ENCODE results near the gene PRKCA. TPM values are rescaled to one million over a fixed set of nuclear protein-coding genes. Genes with fewer than 3 reads are reported as not detected.

The PRKCA gene
- total RNA-seq, 3 donors from 2014 or later (not counting 1 experiment from before 2014, with no cell fraction given): 19.6 to 29.0 (median 20.4) TPM

- Mint-ChIP-seq H3K27me3 (ENCODE audit: low read depth in 2 of 2) (no peaks in the 10 kb centered on the region), H3K27ac (no peak overlapping the region), H3K4me3 (no peak overlapping the region), H3K9me3 (peaks cover 0 to 2% of the 10 kb centered on the region in 2 donors), H3K36me3 (no peaks in the 10 kb centered on the region), H3K4me1 (peaks cover 19 to 24% of the 10 kb centered on the region in 2 donors)
- Histone ChIP-seq H3K27ac (ENCODE audit: low read length) (no peak overlapping the region), H3K27me3 (ENCODE audit: control insufficient read depth, insufficient read depth, low read length) (no peaks in the 10 kb centered on the region), H3K4me3 (ENCODE audit: low read length) (no peak overlapping the region), H3K36me3 (ENCODE audit: control insufficient read depth, insufficient read depth, low read length) (no peaks in the 10 kb centered on the region), H3K9me3 (ENCODE audit: control insufficient read depth, insufficient read depth, low read length) (no peaks in the 10 kb centered on the region), H3K4me1 (ENCODE audit: control insufficient read depth, insufficient read depth, low read length) (peaks cover 11% of the 10 kb centered on the region)
- ATAC-seq (no peak), DNase-seq (no peak)
- WGBS (ENCODE audit: insufficient coverage): 71% methylated on average over 5 of the region's 5 CpGs
- TF ChIP-seq, protein P1, sequence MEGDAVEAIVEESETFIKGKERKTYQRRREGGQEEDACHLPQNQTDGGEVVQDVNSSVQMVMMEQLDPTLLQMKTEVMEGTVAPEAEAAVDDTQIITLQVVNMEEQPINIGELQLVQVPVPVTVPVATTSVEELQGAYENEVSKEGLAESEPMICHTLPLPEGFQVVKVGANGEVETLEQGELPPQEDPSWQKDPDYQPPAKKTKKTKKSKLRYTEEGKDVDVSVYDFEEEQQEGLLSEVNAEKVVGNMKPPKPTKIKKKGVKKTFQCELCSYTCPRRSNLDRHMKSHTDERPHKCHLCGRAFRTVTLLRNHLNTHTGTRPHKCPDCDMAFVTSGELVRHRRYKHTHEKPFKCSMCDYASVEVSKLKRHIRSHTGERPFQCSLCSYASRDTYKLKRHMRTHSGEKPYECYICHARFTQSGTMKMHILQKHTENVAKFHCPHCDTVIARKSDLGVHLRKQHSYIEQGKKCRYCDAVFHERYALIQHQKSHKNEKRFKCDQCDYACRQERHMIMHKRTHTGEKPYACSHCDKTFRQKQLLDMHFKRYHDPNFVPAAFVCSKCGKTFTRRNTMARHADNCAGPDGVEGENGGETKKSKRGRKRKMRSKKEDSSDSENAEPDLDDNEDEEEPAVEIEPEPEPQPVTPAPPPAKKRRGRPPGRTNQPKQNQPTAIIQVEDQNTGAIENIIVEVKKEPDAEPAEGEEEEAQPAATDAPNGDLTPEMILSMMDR (IDR thresholded peaks at IDR 0.05): no peak
- intact Hi-C loops (cut with micrococcal nuclease): no loop called here
Observed at GRCh38 chr17:66662496-66662895, 360.1 kb downstream of the PRKCA start.

DNA sequence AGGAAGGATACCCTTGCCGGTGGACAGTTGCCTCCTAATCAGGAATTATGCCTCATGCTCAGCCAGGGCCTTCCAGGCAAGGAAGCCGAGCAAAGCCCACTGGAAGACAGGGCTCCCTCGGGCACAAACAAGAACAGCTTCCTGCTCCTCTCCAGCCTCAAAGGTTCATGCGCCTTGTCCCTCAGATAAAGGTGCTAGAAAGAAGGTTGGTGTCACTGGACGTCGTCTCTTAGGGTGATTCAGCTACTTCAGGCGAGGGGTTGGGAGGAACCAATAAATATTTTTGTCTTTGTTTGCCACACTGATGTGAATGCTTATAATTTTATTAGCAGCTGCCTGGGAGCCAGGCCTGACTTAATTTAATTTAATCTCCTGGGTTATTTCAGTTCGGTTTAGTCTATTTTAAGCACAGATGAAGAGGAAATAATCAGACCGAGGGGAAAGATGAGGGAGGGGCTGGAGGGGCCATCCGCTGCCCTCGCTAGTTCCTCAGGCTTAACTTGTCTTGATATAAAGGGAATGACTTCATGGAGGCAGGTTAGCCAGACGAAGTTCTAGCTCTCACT, 360.7 kb downstream of the PRKCA start:
- Histone ChIP-seq H3K27ac (ENCODE audit: low read length) (no peak overlapping the region), H3K4me1 (ENCODE audit: control insufficient read depth, insufficient read depth, low read length) (peaks cover 16% of the 10 kb centered on the region), H3K9me3 (ENCODE audit: control insufficient read depth, insufficient read depth, low read length) (no peaks in the 10 kb centered on the region), H3K4me3 (ENCODE audit: low read length) (no peak overlapping the region), H3K27me3 (ENCODE audit: control insufficient read depth, insufficient read depth, low read length) (no peaks in the 10 kb centered on the region), H3K36me3 (ENCODE audit: control insufficient read depth, insufficient read depth, low read length) (no peaks in the 10 kb centered on the region)
- H3K27me3 Mint-ChIP-seq (ENCODE audit: low read depth in 2 of 2): no peaks in the 10 kb centered on the region
- intact Hi-C loops (cut with micrococcal nuclease): no loop called here
- H3K27ac Mint-ChIP-seq: no peak overlapping the region
- TF ChIP-seq, protein P1 (IDR thresholded peaks at IDR 0.05): no peak
- peaks cover 26 to 30% of the 10 kb centered on the region in 2 donors for H3K4me1 Mint-ChIP-seq
- ATAC-seq: no peak
- no peak overlapping the region for H3K4me3 Mint-ChIP-seq
- DNase-seq: no peak
- 70% methylated on average over 12 of the region's 12 CpGs for WGBS (ENCODE audit: insufficient coverage)
- H3K36me3 Mint-ChIP-seq: no peaks in the 10 kb centered on the region
- H3K9me3 Mint-ChIP-seq: no peaks in the 10 kb centered on the region

DNA sequence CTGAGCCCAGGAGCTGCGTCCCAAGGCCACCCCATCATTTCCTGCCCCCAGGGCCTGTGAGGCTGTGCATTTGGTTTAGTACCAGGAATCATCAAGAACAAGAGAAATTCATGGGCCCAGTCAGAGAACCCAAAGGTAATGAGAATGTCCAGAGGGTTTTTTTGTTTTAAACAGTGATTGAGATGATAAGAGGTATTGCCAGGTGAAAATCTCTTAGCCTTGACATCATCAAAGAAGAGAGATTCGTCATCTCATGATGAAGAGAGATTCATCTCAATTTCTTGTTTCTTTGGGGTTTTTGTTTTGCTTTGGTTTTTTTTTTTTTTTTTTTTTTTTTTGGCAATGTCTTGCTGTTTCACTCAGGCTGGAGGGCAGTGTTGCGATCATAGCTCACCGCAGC, 361.9 kb downstream of the PRKCA start:
- intact Hi-C loops (cut with micrococcal nuclease): no loop called here
- peaks cover 32 to 35% of the 10 kb centered on the region in 2 donors for H3K4me1 Mint-ChIP-seq
- H3K9me3 Mint-ChIP-seq: no peaks in the 10 kb centered on the region
- no peak overlapping the region for H3K27ac Mint-ChIP-seq
- H3K36me3 Mint-ChIP-seq: no peaks in the 10 kb centered on the region
- TF ChIP-seq, protein P1 (IDR thresholded peaks at IDR 0.05): no peak
- no peak overlapping the region for H3K27ac ChIP-seq (ENCODE audit: low read length)
- H3K9me3 ChIP-seq (ENCODE audit: control insufficient read depth, insufficient read depth, low read length): no peaks in the 10 kb centered on the region
- WGBS (ENCODE audit: insufficient coverage): 79% methylated on average over 2 of the region's 4 CpGs
- H3K4me1 ChIP-seq (ENCODE audit: control insufficient read depth, insufficient read depth, low read length): peaks cover 24% of the 10 kb centered on the region
- no peaks in the 10 kb centered on the region for H3K27me3 ChIP-seq (ENCODE audit: control insufficient read depth, insufficient read depth, low read length)
- H3K4me3 Mint-ChIP-seq: no peak overlapping the region
- no peak overlapping the region for H3K4me3 ChIP-seq (ENCODE audit: low read length)
- H3K36me3 ChIP-seq (ENCODE audit: control insufficient read depth, insufficient read depth, low read length): no peaks in the 10 kb centered on the region
- H3K27me3 Mint-ChIP-seq (ENCODE audit: low read depth in 2 of 2): no peaks in the 10 kb centered on the region
- DNase-seq (no peak), ATAC-seq (no peak)

DNA sequence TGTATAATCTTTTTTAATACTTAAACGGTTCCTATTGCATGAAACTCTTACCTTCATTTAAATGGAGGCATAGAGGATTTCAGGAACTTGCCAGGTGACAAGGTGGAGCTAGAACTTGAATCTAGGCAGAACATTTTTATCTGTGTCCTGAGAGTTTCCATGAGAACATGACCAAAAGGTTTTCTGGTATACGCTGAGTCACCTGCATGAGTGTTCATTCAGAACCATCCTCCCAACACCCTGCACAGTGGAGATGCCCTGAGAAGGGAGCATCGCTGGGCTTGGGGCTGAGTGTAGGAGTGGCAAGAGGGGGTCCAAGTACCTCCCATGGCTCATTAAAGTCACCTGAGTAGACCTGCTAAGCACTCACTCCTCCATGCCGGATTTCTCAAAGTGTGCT, 362.8 kb downstream of the PRKCA start:
- H3K4me1 Mint-ChIP-seq: peaks cover 32 to 35% of the 10 kb centered on the region in 2 donors
- no peak for ATAC-seq

More for the DNA sequence above, 362.8 kb downstream of the PRKCA start:
- H3K36me3 Mint-ChIP-seq: no peaks in the 10 kb centered on the region
- no peak overlapping the region for H3K4me3 Mint-ChIP-seq
- H3K27me3 ChIP-seq (ENCODE audit: control insufficient read depth, insufficient read depth, low read length): no peaks in the 10 kb centered on the region
- no peaks in the 10 kb centered on the region for H3K9me3 ChIP-seq (ENCODE audit: control insufficient read depth, insufficient read depth, low read length)
- no peak for DNase-seq
- no peaks in the 10 kb centered on the region for H3K36me3 ChIP-seq (ENCODE audit: control insufficient read depth, insufficient read depth, low read length)
- WGBS (ENCODE audit: insufficient coverage): 100% methylated on average over 4 of the region's 4 CpGs
- peaks cover 24% of the 10 kb centered on the region for H3K4me1 ChIP-seq (ENCODE audit: control insufficient read depth, insufficient read depth, low read length)
- no peaks in the 10 kb centered on the region for H3K9me3 Mint-ChIP-seq
- no peaks in the 10 kb centered on the region for H3K27me3 Mint-ChIP-seq (ENCODE audit: low read depth in 2 of 2)
- TF ChIP-seq, protein P1 (IDR thresholded peaks at IDR 0.05): no peak
- no peak overlapping the region for H3K4me3 ChIP-seq (ENCODE audit: low read length)
- H3K27ac ChIP-seq (ENCODE audit: low read length): no peak overlapping the region
- intact Hi-C loops (cut with micrococcal nuclease): no loop called here
- no peak overlapping the region for H3K27ac Mint-ChIP-seq
